H1 (cell line): Measurements from ENCODE around the gene MPEG1. TPM values are rescaled to one million over a fixed set of nuclear protein-coding genes. Genes with fewer than 3 reads are reported as not detected.

ENCODE experiments used
- CTCF ChIA-PET: fragments of 300-600 bp; sonication (Branson Sonifier 250); formaldehyde crosslinking; loops from one replicate; lab custom pipeline; 2021; ENCODE audit not compliant: partially characterized antibody; lab: Charles Lee
- POLR2A ChIA-PET: fragments of 300-600 bp; sonication (Branson Sonifier 250); formaldehyde crosslinking; loops from one replicate; lab custom pipeline; 2021; ENCODE audit warnings: inconsistent platforms; ENCODE audit not compliant: partially characterized antibody; lab: Charles Lee
- DNase-seq, 2 experiments: peaks; one replicate each; pipeline versions ENCODE4 v3.0.0 to v3.0.0-alpha.2; 2010 to 2022; ENCODE audit warnings: low spot score in 2 of 2, low read depth in 1 of 2, mixed read lengths in 1 of 2
- FAIRE-seq: peaks from 2 replicates; lab custom pipeline; 2011; peaks lifted over from hg19 to GRCh38; lab: Jason Lieb, UNC
- H2AFZ ChIP-seq: 2 replicates; pipeline ENCODE4 v1.8.1; 2012; ENCODE audit warnings: low read length, inconsistent platforms
- H2AK5ac ChIP-seq: 2 replicates; pipeline ENCODE4 v1.6.1; 2013; ENCODE audit warnings: low read depth, low read length
- H2BK120ac ChIP-seq: replicated peaks from 2 replicates; pipeline ENCODE3; 2013; ENCODE audit warnings: low read depth, low read length, inconsistent platforms
- H2BK12ac ChIP-seq: 2 replicates; pipeline ENCODE4 v1.6.1; 2013; ENCODE audit warnings: low read depth, low read length
- H2BK15ac ChIP-seq: 2 replicates; pipeline ENCODE4 v1.6.1; 2013; ENCODE audit warnings: low read length
- H2BK20ac ChIP-seq: 2 replicates; pipeline ENCODE4 v1.6.1; 2013; ENCODE audit warnings: low read length
- H2BK5ac ChIP-seq: 2 replicates; pipeline ENCODE4 v1.6.1; 2013; ENCODE audit warnings: low read depth, low read length
- H3K14ac ChIP-seq: 2 replicates; pipeline ENCODE4 v1.6.1; 2013; ENCODE audit warnings: inconsistent platforms; ENCODE audit not compliant: insufficient read length
- H3K18ac ChIP-seq: 2 replicates; pipeline ENCODE4 v1.6.1; 2013; ENCODE audit warnings: low read length; ENCODE audit errors: extremely low read depth
- H3K23ac ChIP-seq: 2 replicates; pipeline ENCODE4 v1.6.1; 2013; ENCODE audit warnings: inconsistent platforms; ENCODE audit not compliant: insufficient read length
- H3K23me2 ChIP-seq: 2 replicates; pipeline ENCODE4 v1.6.1; 2013; ENCODE audit warnings: low read depth, low read length
- H3K27ac ChIP-seq: 2 replicates; pipeline ENCODE4 v1.6.1; 2011; ENCODE audit warnings: low read depth, low read length, inconsistent platforms
- H3K27me3 ChIP-seq, 4 experiments: replicated peaks in 1 of 4; 1 replicate in 1 of 4; 2 replicates in 3 of 4; pipeline versions ENCODE4 v1.6.1 to v1.8.1; 2011 to 2013; ENCODE audit warnings: low read length in 3 of 4, mild to moderate bottlenecking in 3 of 4, inconsistent platforms in 2 of 4, mixed read lengths in 2 of 4, moderate library complexity in 1 of 4; ENCODE audit not compliant: control insufficient read depth in 3 of 4, insufficient read depth in 3 of 4; ENCODE audit errors: extremely low read depth in 1 of 4
- H3K36me3 ChIP-seq, 4 experiments: 2 replicates each; pipeline versions ENCODE4 v1.6.1 to v1.8.1; 2011 to 2013; ENCODE audit warnings: mild to moderate bottlenecking in 4 of 4, low read length in 3 of 4, moderate library complexity in 2 of 4, control low read depth in 1 of 4, inconsistent platforms in 1 of 4; ENCODE audit not compliant: insufficient read depth in 4 of 4, control insufficient read depth in 2 of 4
- H3K4ac ChIP-seq: replicated peaks from 2 replicates; pipeline ENCODE3; 2013; ENCODE audit warnings: low read length, low read depth, mixed read lengths, inconsistent platforms; ENCODE audit not compliant: insufficient read length
- H3K4me1 ChIP-seq, 4 experiments: replicated peaks in 1 of 4; 1 replicate in 1 of 4; 2 replicates in 3 of 4; pipeline versions ENCODE4 v1.6.1 to v1.8.1; 2011 to 2013; ENCODE audit warnings: low read length in 3 of 4, inconsistent platforms in 2 of 4, mixed read lengths in 1 of 4; ENCODE audit not compliant: insufficient read depth in 4 of 4, control insufficient read depth in 3 of 4
- H3K4me2 ChIP-seq, 2 experiments: 2 replicates each; pipeline versions ENCODE4 v1.6.1 to v1.8.1; 2011 to 2013; ENCODE audit warnings: low read depth in 2 of 2, low read length in 2 of 2, control low read depth in 1 of 2, inconsistent platforms in 1 of 2, mild to moderate bottlenecking in 1 of 2; ENCODE audit not compliant: insufficient read depth in 1 of 2
- H3K4me3 ChIP-seq, 4 experiments: fragments of 200-600, 300-600 bp in 1 of 4; sonication (generic), shearing (Covaris generic), sonication (Bioruptor Twin) in 1 of 4; 2 replicates each; pipeline versions ENCODE4 v1.5.1 to v1.8.1; 2011 to 2016; ENCODE audit warnings: low read length in 4 of 4, low read depth in 3 of 4, control low read depth in 2 of 4, inconsistent platforms in 2 of 4, mild to moderate bottlenecking in 2 of 4, mixed read lengths in 1 of 4, moderate library complexity in 1 of 4; ENCODE audit not compliant: insufficient read depth in 2 of 4; ENCODE audit errors: extremely low read depth in 1 of 4
- H3K56ac ChIP-seq: replicated peaks from 2 replicates; pipeline ENCODE3; 2013; ENCODE audit warnings: low read depth, mild to moderate bottlenecking, mixed read lengths, low read length, inconsistent platforms; ENCODE audit not compliant: insufficient read length
- H3K79me1 ChIP-seq: 2 replicates; pipeline ENCODE4 v1.6.1; 2013; ENCODE audit warnings: low read depth, low read length, control low read depth
- H3K79me2 ChIP-seq, 2 experiments: 2 replicates each; pipeline versions ENCODE4 v1.6.1 to v1.8.1; 2012 to 2013; ENCODE audit warnings: low read length in 2 of 2, mild to moderate bottlenecking in 2 of 2, inconsistent platforms in 1 of 2; ENCODE audit not compliant: insufficient read depth in 2 of 2, control insufficient read depth in 1 of 2
- H3K9ac ChIP-seq, 4 experiments: replicated peaks in 1 of 4; 1 replicate in 1 of 4; 2 replicates in 3 of 4; pipeline versions ENCODE4 v1.6.1 to v1.8.1; 2011 to 2013; ENCODE audit warnings: low read depth in 3 of 4, low read length in 3 of 4, control low read depth in 2 of 4, mild to moderate bottlenecking in 2 of 4, moderate library complexity in 2 of 4, inconsistent platforms in 1 of 4; ENCODE audit errors: extremely low read depth in 1 of 4
- H3K9me3 ChIP-seq, 2 experiments: 2 replicates each; pipeline versions ENCODE4 v1.6.1 to v1.8.1; 2012 to 2013; ENCODE audit warnings: mild to moderate bottlenecking in 2 of 2, moderate library complexity in 2 of 2, control low read depth in 1 of 2, inconsistent platforms in 1 of 2, low read depth in 1 of 2, low read length in 1 of 2, mixed read lengths in 1 of 2; ENCODE audit not compliant: insufficient read depth in 2 of 2
- H4K20me1 ChIP-seq, 2 experiments: replicated peaks in 1 of 2; 2 replicates each; pipeline versions ENCODE3 to v1.8.1; 2011 to 2013; ENCODE audit warnings: inconsistent platforms in 2 of 2, low read length in 2 of 2, mild to moderate bottlenecking in 1 of 2; ENCODE audit not compliant: insufficient read depth in 2 of 2, control insufficient read depth in 1 of 2
- H4K5ac ChIP-seq: 2 replicates; pipeline ENCODE4 v1.6.1; 2013; ENCODE audit warnings: low read length, low read depth, mixed read lengths, inconsistent platforms; ENCODE audit not compliant: insufficient read length
- H4K8ac ChIP-seq: 2 replicates; pipeline ENCODE4 v1.8.0; 2013; ENCODE audit warnings: mild to moderate bottlenecking, moderate library complexity, low read length, inconsistent platforms; ENCODE audit not compliant: insufficient read depth; ENCODE audit errors: extremely low read depth
- H4K91ac ChIP-seq: replicated peaks from 2 replicates; pipeline ENCODE3; 2013; ENCODE audit warnings: low read length, mixed read lengths, inconsistent platforms; ENCODE audit not compliant: insufficient read length
- CEBPB ChIP-seq: IDR thresholded peaks from 2 replicates; pipeline ENCODE4 v1.6.1; 2012; ENCODE audit warnings: low read depth, low read length
- E2F6 ChIP-seq: IDR thresholded peaks from 2 replicates; pipeline ENCODE4 v1.6.1; 2012; ENCODE audit warnings: inconsistent platforms
- EZH2 ChIP-seq: fragments of 200-600 bp; sonication (generic); IDR thresholded peaks from 2 replicates; pipeline ENCODE4 v1.7.1; 2012; ENCODE audit warnings: low read depth, mild to moderate bottlenecking, moderate library complexity, low read length, inconsistent platforms; ENCODE audit not compliant: severe bottlenecking
- HDAC2 ChIP-seq, 2 experiments: fragments of 300-600 bp in 1 of 2; sonication (generic) in 1 of 2; IDR thresholded peaks; 2 replicates each; pipeline ENCODE4 v1.6.1; 2011 to 2012; ENCODE audit warnings: low read depth in 2 of 2, low read length in 2 of 2, mild to moderate bottlenecking in 2 of 2, moderate library complexity in 2 of 2, borderline replicate concordance in 1 of 2, inconsistent platforms in 1 of 2
- TAF1 ChIP-seq: IDR thresholded peaks from 2 replicates; pipeline ENCODE4 v1.6.1; 2011; ENCODE audit warnings: mild to moderate bottlenecking, low read depth, low read length
- TAF7 ChIP-seq: optimal IDR thresholded peaks from 2 replicates; pipeline ENCODE3; 2011; ENCODE audit warnings: low read depth, mild to moderate bottlenecking, inconsistent platforms, low read length, moderate library complexity, borderline replicate concordance
- YY1 ChIP-seq: IDR thresholded peaks from 2 replicates; pipeline ENCODE4 v1.6.1; 2011; ENCODE audit warnings: low read depth, mild to moderate bottlenecking, low read length
- WGBS, 2 experiments: shearing (Covaris generic) in 1 of 2; methylation state at CpG; one replicate each; pipeline versions ENCODE4 v1.1.6 to v1.1.7; 2013 to 2015; ENCODE audit warnings: low lambda C conversion rate in 2 of 2, mixed read lengths in 2 of 2, inconsistent platforms in 1 of 2, low coverage in 1 of 2, missing lambda C conversion rate in 1 of 2; ENCODE audit not compliant: insufficient replicate concordance in 2 of 2, insufficient coverage in 1 of 2, insufficient read length in 1 of 2; ENCODE audit errors: extremely low coverage in 1 of 2, missing lambda C conversion rate in 1 of 2; 5-methylcytosine and 5-hydroxymethylcytosine counted together
- polyA plus RNA-seq, 7 experiments: library from polyadenylated mRNA; depleted of rRNA in 3 of 7; stranded (reverse) in 5 of 7; unstranded in 2 of 7; fragments of >200 nt in 5 of 7; fragments of 200-250 nt in 2 of 7; gene quantifications; 1 replicate in 5 of 7; 2 replicates in 1 of 7; 4 replicates in 1 of 7; pipeline versions ENCODE4 v1.2.1 to v1.2.3, GENCODE V29; 2011 to 2013; ENCODE audit warnings: missing spikeins in 2 of 7, mixed read lengths in 2 of 7
- total RNA-seq: library from RNA; stranded (reverse); fragmentation: NEBNext Ultra II Directional; extraction: Animal tissue kit (Norgen Biotek cat#: 25700); gene quantifications from 2 replicates; pipeline ENCODE4 v1.2.1, GENCODE V29; 2021

MPEG1 gene
- total and polyA plus RNA-seq, 2 of the 8 experiments (the other 6 are each of a cell fraction or from before 2014, with no cell fraction given): not detected

- H4K91ac ChIP-seq: no peak overlapping the region
- H2AFZ ChIP-seq: no peak overlapping the region
- H3K27ac ChIP-seq: no peak overlapping the region
- H3K9me3 ChIP-seq: peaks cover 4 to 10% of the 10 kb centered on the region in 2 experiments; a peak in 3 of 4 replicates
- no peak for FAIRE-seq
- no peak overlapping the region for H3K4me3 ChIP-seq
- H3K27me3 ChIP-seq: no peaks in the 10 kb centered on the region
- no peak overlapping the region for H3K14ac ChIP-seq
- 94% methylated on average over 8 of the region's 8 CpGs; no CpG with 5 or more reads in 1 of the 2 experiments for WGBS, 2 experiments
- no peaks in the 10 kb centered on the region for H3K79me1 ChIP-seq
- H4K5ac ChIP-seq: no peak overlapping the region
- H2BK120ac ChIP-seq: no peak overlapping the region
- no peak overlapping the region for H3K9ac ChIP-seq
- H3K4me2 ChIP-seq: no peak overlapping the region
- TF ChIP-seq YY1: no peak
- no peak for TF ChIP-seq EZH2
- TF ChIP-seq TAF1: no peak
- TF ChIP-seq HDAC2 (IDR thresholded peaks at IDR 0.05; ENCODE audit: borderline replicate concordance in 1 of 2, low read depth in 2 of 2, low read length in 2 of 2): no peak
- no peak for TF ChIP-seq TAF7
- TF ChIP-seq CEBPB: no peak
- TF ChIP-seq E2F6: no peak
- no peak overlapping the region for H2BK15ac ChIP-seq
- no peak overlapping the region for H2BK20ac ChIP-seq
- H2BK12ac ChIP-seq: no peak overlapping the region
- H3K4ac ChIP-seq: no peak overlapping the region
- H4K20me1 ChIP-seq: peaks cover 0 to 2% of the 10 kb centered on the region in 2 experiments
- no peak overlapping the region for H2BK5ac ChIP-seq
- no peak for DNase-seq
- 0 out of 4 replicates have a peak, but pooled peaks cover 0 to 3% of the 10 kb centered on the region in 2 experiments for H3K79me2 ChIP-seq
- no peak overlapping the region for H3K56ac ChIP-seq
- no peak overlapping the region for H2AK5ac ChIP-seq
- no peak overlapping the region for H3K23ac ChIP-seq
- peaks cover 4 to 61% (median 48%) of the 10 kb centered on the region in 4 experiments; a peak in 7 of 8 replicates for H3K36me3 ChIP-seq
- ChIA-PET POLR2A (interaction anchor here (1.1 kb wide), 1 partner anchor 11 kb away, joined by 3 read pairs; no protein-coding TSS in a partner anchor), CTCF (interaction anchor here (1.7 to 5.1 kb wide), 5 partner anchors 9 to 34 kb away, joined by 6 to 19 read pairs (median 10); partner anchors contain the start of gene DTX4)
- no peaks in the 10 kb centered on the region for H3K23me2 ChIP-seq
- no peak overlapping the region for H3K18ac ChIP-seq
- no peaks in the 10 kb centered on the region for H3K4me1 ChIP-seq
- H4K8ac ChIP-seq: no peak overlapping the region; the same call in 1 of the 2 replicates
Measured at GRCh38 chr11:59191890-59192289, 20.8 kb downstream of the MPEG1 start.
